GM19035 (cell line): Measurements from ENCODE around the gene OMD.

Source experiments
- ATAC-seq: cut with Tn5 transposase; IDR thresholded peaks from one replicate; pipeline ENCODE4 v1.9.1; 2021; ENCODE audit not compliant: unreplicated experiment

OMD gene

GRCh38 chr9:92424340-92424739, at the start of gene OMD:
Gene OMD (minus strand): TSS chr9:92424471. CDS start chr9:92417558, 6,913 bp downstream.
- ATAC-seq, result no peak

- ATAC-seq, result no peak
Measured at GRCh38 chr9:92468206-92468605, 43.9 kb upstream of the OMD start.

GRCh38 chr9:92467511-92467910, 43.2 kb upstream of the OMD start:
- no peak for ATAC-seq

GRCh38 chr9:92467041-92467440, 42.8 kb upstream of the OMD start:
- ATAC-seq, result no peak

GRCh38 chr9:92463984-92464383, 39.7 kb upstream of the OMD start:
- ATAC-seq, result no peak

GRCh38 chr9:92463387-92463786, 39.1 kb upstream of the OMD start:
- no peak for ATAC-seq

- ATAC-seq, result no peak
Measured at GRCh38 chr9:92457576-92457975, 33.3 kb upstream of the OMD start.

- no peak for ATAC-seq
Measured at GRCh38 chr9:92455217-92455616, 30.9 kb upstream of the OMD start.

- ATAC-seq, result no peak
Measured at GRCh38 chr9:92446536-92446935, 22.3 kb upstream of the OMD start.

GRCh38 chr9:92444841-92445240, 20.6 kb upstream of the OMD start:
- no peak for ATAC-seq

GRCh38 chr9:92440751-92441046, 16.4 kb upstream of the OMD start:
- no peak for ATAC-seq

GRCh38 chr9:92439921-92440750, 15.9 kb upstream of the OMD start:
- no peak for ATAC-seq

GRCh38 chr9:92438900-92439526, 14.7 kb upstream of the OMD start:
- no peak for ATAC-seq

- ATAC-seq, result no peak
Measured at GRCh38 chr9:92435263-92435662, 11.0 kb upstream of the OMD start.

GRCh38 chr9:92432972-92433548, 8.8 kb upstream of the OMD start:
- ATAC-seq, result no peak

GRCh38 chr9:92432350-92432749, 8.1 kb upstream of the OMD start:
- no peak for ATAC-seq

- ATAC-seq, result no peak
Measured at GRCh38 chr9:92429836-92430235, 5.6 kb upstream of the OMD start.

GRCh38 chr9:92426501-92427145, 2.4 kb upstream of the OMD start:
- no peak for ATAC-seq

- ATAC-seq, result no peak
Measured at GRCh38 chr9:92425474-92425873, 1.2 kb upstream of the OMD start.

- no peak for ATAC-seq
Measured at GRCh38 chr9:92423612-92424011, 659 bp downstream of the OMD start.

- ATAC-seq, result no peak
Measured at GRCh38 chr9:92422611-92423338, 1.5 kb downstream of the OMD start.
